MCF 10A (cell line): ENCODE results near the gene RRP1. TPM values are rescaled to one million over a fixed set of nuclear protein-coding genes. Genes with fewer than 3 reads are reported as not detected.
A peak's percentile ranks its signal among the peaks of the same experiment; 100 is the strongest.

Source experiments
- Bru-seq: library from RNA; stranded (reverse); fragments of 400-500 nt; gene quantifications from one replicate; lab custom pipeline; 2021; lab: Mats Ljungman, UMichigan
- BruChase-seq, 2 experiments: library from RNA; stranded (reverse); fragments of 400-500 nt; gene quantifications; one replicate each; lab custom pipeline; 2021; lab: Mats Ljungman, UMichigan
- BruUV-seq: library from RNA; stranded (reverse); fragments of 400-500 nt; replicated peaks from 2 replicates; lab custom pipeline; 2021; lab: Mats Ljungman, UMichigan
- CTCF ChIA-PET: fragments of 300-600 bp; sonication (Branson Sonifier 250); formaldehyde crosslinking; extraction: SDS; loops from one replicate; lab custom pipeline; 2021; ENCODE audit warnings: antibody characterized with exemption, inconsistent platforms; lab: Yijun Ruan, JAX
- POLR2A ChIA-PET: fragments of 300-600, 350-650 bp; sonication (Branson Sonifier 250); formaldehyde crosslinking; extraction: SDS; loops from one replicate; lab custom pipeline; 2020; ENCODE audit warnings: antibody characterized with exemption, inconsistent platforms; lab: Yijun Ruan, JAX
- DNase-seq: peaks from one replicate; pipeline ENCODE4 v3.0.0-alpha.2; 2018; ENCODE audit not compliant: unreplicated experiment
- H3K27ac Mint-ChIP-seq: one replicate; pipeline ENCODE4 v1.8.0; 2022; ENCODE audit warnings: mild to moderate bottlenecking, low read depth, mixed read lengths; ENCODE audit not compliant: unreplicated experiment
- H3K27me3 Mint-ChIP-seq: one replicate; pipeline ENCODE4 v1.8.0; 2022; ENCODE audit warnings: mixed read lengths; ENCODE audit not compliant: insufficient read depth, unreplicated experiment
- H3K36me3 Mint-ChIP-seq: one replicate; pipeline ENCODE4 v1.8.0; 2022; ENCODE audit warnings: mild to moderate bottlenecking, moderate library complexity, mixed read lengths; ENCODE audit not compliant: insufficient read depth, unreplicated experiment
- H3K4me1 Mint-ChIP-seq: one replicate; pipeline ENCODE4 v1.8.0; 2022; ENCODE audit warnings: mixed read lengths; ENCODE audit not compliant: insufficient read depth, unreplicated experiment
- H3K4me3 Mint-ChIP-seq: one replicate; pipeline ENCODE4 v1.8.0; 2022; ENCODE audit warnings: mild to moderate bottlenecking, moderate library complexity, mixed read lengths; ENCODE audit not compliant: unreplicated experiment
- H3K9me3 Mint-ChIP-seq: one replicate; pipeline ENCODE4 v1.8.0; 2022; ENCODE audit warnings: mixed read lengths; ENCODE audit not compliant: unreplicated experiment
- intact Hi-C: fragments of 100-400 bp; cut with micrococcal nuclease; formaldehyde crosslinking; loops from 2 replicates; pipeline ENCODE4 v1.14.1; 2022
- long read RNA-seq: library from polyadenylated mRNA; stranded (forward); transcript quantifications from one replicate; pipeline ENCODE4 v2.0.0, GENCODE V29; 2022
- total RNA-seq: library from RNA; stranded (reverse); gene quantifications from 2 replicates; pipeline ENCODE4 v1.2.3, GENCODE V29; 2022
- TF ChIP-seq, protein P1 (sequence below): fragments of 200-600 bp; IDR thresholded peaks from one replicate; pipeline ENCODE4 v1.8.0; 2022; ENCODE audit warnings: antibody characterized with exemption, mild to moderate bottlenecking; ENCODE audit not compliant: unreplicated experiment

RRP1 gene
- total RNA-seq (43.7 and 56.0 TPM in 2 replicates), Bru-seq, nascent RNA (percentile 65 among the genes with signal in this experiment), BruChase-seq, experiment 1, labeled RNA remaining after a 6-hour chase (percentile 65 among the genes with signal in this experiment), BruChase-seq, experiment 2, labeled RNA remaining after a 2-hour chase (percentile 58 among the genes with signal in this experiment)
- long read RNA-seq, transcript RRP1-207 (13 exons, 3,022 nt), result major isoform, 200 of 252 reads
- long read RNA-seq, partial matches to known transcripts, result 10 of 252 reads
- long read RNA-seq, other reads (novel, unspliced or antisense), result 41 of 252 reads

- Mint-ChIP-seq H3K4me3 (peak within 1 kb of the TSS; percentile 91), H3K27me3 (no peaks in the 10 kb centered on the region), H3K36me3 (peaks cover 36% of the 10 kb centered on the region), H3K4me1 (peaks cover 6% of the 10 kb centered on the region), H3K9me3 (no peaks in the 10 kb centered on the region), H3K27ac (peak within 1 kb of the TSS; percentile 84)
- ChIA-PET POLR2A (interaction anchor here (0.6 to 2.2 kb wide), 20 partner anchors 11 to 897 kb away, joined by 3 to 11 read pairs (median 4); partner anchors contain the start of genes HSF2BP, NDUFV3, PDXK and RRP1B), CTCF (interaction anchor here (0.6 to 2.6 kb wide), 18 partner anchors 10 to 1288 kb away, joined by 3 to 9 read pairs (median 3); no protein-coding TSS in a partner anchor)
- TSS peak; percentile 42 for BruUV-seq
- peak; percentile 85 for DNase-seq
- TF ChIP-seq, protein P1, sequence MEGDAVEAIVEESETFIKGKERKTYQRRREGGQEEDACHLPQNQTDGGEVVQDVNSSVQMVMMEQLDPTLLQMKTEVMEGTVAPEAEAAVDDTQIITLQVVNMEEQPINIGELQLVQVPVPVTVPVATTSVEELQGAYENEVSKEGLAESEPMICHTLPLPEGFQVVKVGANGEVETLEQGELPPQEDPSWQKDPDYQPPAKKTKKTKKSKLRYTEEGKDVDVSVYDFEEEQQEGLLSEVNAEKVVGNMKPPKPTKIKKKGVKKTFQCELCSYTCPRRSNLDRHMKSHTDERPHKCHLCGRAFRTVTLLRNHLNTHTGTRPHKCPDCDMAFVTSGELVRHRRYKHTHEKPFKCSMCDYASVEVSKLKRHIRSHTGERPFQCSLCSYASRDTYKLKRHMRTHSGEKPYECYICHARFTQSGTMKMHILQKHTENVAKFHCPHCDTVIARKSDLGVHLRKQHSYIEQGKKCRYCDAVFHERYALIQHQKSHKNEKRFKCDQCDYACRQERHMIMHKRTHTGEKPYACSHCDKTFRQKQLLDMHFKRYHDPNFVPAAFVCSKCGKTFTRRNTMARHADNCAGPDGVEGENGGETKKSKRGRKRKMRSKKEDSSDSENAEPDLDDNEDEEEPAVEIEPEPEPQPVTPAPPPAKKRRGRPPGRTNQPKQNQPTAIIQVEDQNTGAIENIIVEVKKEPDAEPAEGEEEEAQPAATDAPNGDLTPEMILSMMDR, result peak; percentile 93
- intact Hi-C loops, result loop anchor here (1.0 kb wide), 1 partner anchor 129 kb away; no protein-coding TSS in a partner anchor
Observed at GRCh38 chr21:43789276-43790009, at the start of gene RRP1. Gene RRP1 (plus strand): TSS chr21:43789577. CDS start chr21:43789630, 53 bp downstream.

GRCh38 chr21:43739621-43740435, 49.5 kb upstream of the RRP1 start:
- TF ChIP-seq, protein P1, result no peak

GRCh38 chr21:43740497-43741156, 48.8 kb upstream of the RRP1 start:
- Mint-ChIP-seq H3K27ac (no peak overlapping the region), H3K4me1 (peaks cover 5% of the 10 kb centered on the region), H3K36me3 (peaks cover 58% of the 10 kb centered on the region), H3K27me3 (no peaks in the 10 kb centered on the region), H3K9me3 (no peaks in the 10 kb centered on the region), H3K4me3 (no peak overlapping the region)
- TF ChIP-seq, protein P1, result no peak
- CTCF ChIA-PET, result no interaction called here
- intact Hi-C loops, result no loop called here
- no TSS peak for BruUV-seq
- DNase-seq, result no peak
- POLR2A ChIA-PET, result interaction anchor here (0.7 to 1.1 kb wide), 2 partner anchors 21 to 48 kb away, joined by 3 read pairs; no protein-coding TSS in a partner anchor

More at GRCh38 chr21:43739621-43740435, 49.5 kb upstream of the RRP1 start:
- ChIA-PET CTCF (no interaction called here), POLR2A (interaction anchor here (0.7 to 1.1 kb wide), 2 partner anchors 20 to 47 kb away, joined by 3 read pairs; no protein-coding TSS in a partner anchor)
- DNase-seq, result no peak
- H3K36me3 Mint-ChIP-seq, result peaks cover 54% of the 10 kb centered on the region
- no peaks in the 10 kb centered on the region for H3K9me3 Mint-ChIP-seq
- H3K27ac Mint-ChIP-seq, result no peak overlapping the region
- BruUV-seq, result no TSS peak
- peaks cover 5% of the 10 kb centered on the region for H3K4me1 Mint-ChIP-seq
- H3K4me3 Mint-ChIP-seq, result no peak overlapping the region
- H3K27me3 Mint-ChIP-seq, result no peaks in the 10 kb centered on the region
- intact Hi-C loops, result no loop called here
